H9 (cell line): ENCODE measurements around the gene FOXN1. TPM values are rescaled to one million over a fixed set of nuclear protein-coding genes. Genes with fewer than 3 reads are reported as not detected.

Experiments used
- DNase-seq: peaks from one replicate; pipeline ENCODE4 v3.0.0-alpha.2; 2017
- H2AFZ ChIP-seq: one replicate; pipeline ENCODE4 v1.6.1; 2013; ENCODE audit warnings: mild to moderate bottlenecking, low read length, control low read depth, moderate library complexity
- H2AK5ac ChIP-seq: 2 replicates; pipeline ENCODE4 v1.6.1; 2013; ENCODE audit warnings: low read length, control low read depth, mixed read lengths; ENCODE audit not compliant: insufficient read length
- H2BK120ac ChIP-seq: one replicate; pipeline ENCODE4 v1.6.1; 2013; ENCODE audit warnings: low read depth, mild to moderate bottlenecking, low read length, control low read depth, inconsistent platforms; ENCODE audit not compliant: poor library complexity, severe bottlenecking
- H2BK12ac ChIP-seq: 2 replicates; pipeline ENCODE4 v1.6.1; 2013; ENCODE audit warnings: low read length, control low read depth, mixed read lengths, low read depth; ENCODE audit not compliant: insufficient read length
- H2BK15ac ChIP-seq: 2 replicates; pipeline ENCODE4 v1.6.1; 2013; ENCODE audit warnings: low read depth, low read length, control low read depth
- H2BK20ac ChIP-seq: one replicate; pipeline ENCODE4 v1.6.1; 2013; ENCODE audit warnings: low read depth, mild to moderate bottlenecking, low read length, control low read depth, inconsistent platforms; ENCODE audit not compliant: poor library complexity, severe bottlenecking
- H2BK5ac ChIP-seq: 2 replicates; pipeline ENCODE4 v1.6.1; 2013; ENCODE audit warnings: low read length, control low read depth, mixed read lengths; ENCODE audit not compliant: insufficient read length
- H3K14ac ChIP-seq: 2 replicates; pipeline ENCODE4 v1.6.1; 2013; ENCODE audit warnings: low read length, control low read depth; ENCODE audit not compliant: insufficient read depth
- H3K18ac ChIP-seq: 2 replicates; pipeline ENCODE4 v1.6.1; 2013; ENCODE audit warnings: low read depth, mild to moderate bottlenecking, mixed read lengths, low read length, control low read depth; ENCODE audit not compliant: insufficient read length
- H3K23ac ChIP-seq: 2 replicates; pipeline ENCODE4 v1.6.1; 2013; ENCODE audit warnings: low read length, control low read depth, mixed read lengths, low read depth; ENCODE audit not compliant: insufficient read length
- H3K23me2 ChIP-seq: 2 replicates; pipeline ENCODE4 v1.6.1; 2013; ENCODE audit warnings: low read depth, mild to moderate bottlenecking, mixed read lengths, low read length, control low read depth; ENCODE audit not compliant: insufficient read length, poor library complexity, severe bottlenecking
- H3K27ac ChIP-seq: 2 replicates; pipeline ENCODE4 v1.5.1; 2013; ENCODE audit warnings: low read length, control low read depth, mixed read lengths, low read depth; ENCODE audit not compliant: insufficient read length
- H3K27me3 ChIP-seq: 2 replicates; pipeline ENCODE4 v1.6.1; 2013; ENCODE audit warnings: low read length, control low read depth, inconsistent platforms; ENCODE audit not compliant: insufficient read depth
- H3K4ac ChIP-seq: 2 replicates; pipeline ENCODE4 v1.6.1; 2013; ENCODE audit warnings: low read depth, mild to moderate bottlenecking, control low read depth, inconsistent platforms, low read length, moderate library complexity
- H3K4me1 ChIP-seq: 2 replicates; pipeline ENCODE4 v1.6.1; 2013; ENCODE audit warnings: low read length, control low read depth, inconsistent platforms; ENCODE audit not compliant: insufficient read depth
- H3K4me2 ChIP-seq: 2 replicates; pipeline ENCODE4 v1.6.1; 2013; ENCODE audit warnings: low read length, control low read depth, mixed read lengths; ENCODE audit not compliant: insufficient read length, insufficient read depth
- H3K56ac ChIP-seq: 2 replicates; pipeline ENCODE4 v1.6.1; 2013; ENCODE audit warnings: low read depth, mild to moderate bottlenecking, mixed read lengths, low read length, control low read depth; ENCODE audit not compliant: insufficient read length
- H3K79me1 ChIP-seq: 2 replicates; pipeline ENCODE4 v1.6.1; 2013; ENCODE audit warnings: low read depth, mild to moderate bottlenecking, moderate library complexity, low read length, control low read depth, inconsistent platforms; ENCODE audit not compliant: insufficient read depth, poor library complexity, severe bottlenecking
- H3K79me2 ChIP-seq: 2 replicates; pipeline ENCODE4 v1.6.1; 2013; ENCODE audit warnings: low read length, control low read depth, inconsistent platforms; ENCODE audit not compliant: insufficient read depth
- H3K9ac ChIP-seq: 2 replicates; pipeline ENCODE4 v1.6.1; 2013; ENCODE audit warnings: low read length, control low read depth, mixed read lengths; ENCODE audit not compliant: insufficient read length; ENCODE audit errors: extremely low read depth
- H3K9me3 ChIP-seq: one replicate; pipeline ENCODE4 v1.6.1; 2013; ENCODE audit warnings: low read depth, low read length, inconsistent platforms; ENCODE audit not compliant: control insufficient read depth
- H3T11ph ChIP-seq: one replicate; pipeline ENCODE4 v1.6.1; 2013; ENCODE audit warnings: mild to moderate bottlenecking, low read length, control low read depth, inconsistent platforms
- H4K20me1 ChIP-seq: one replicate; pipeline ENCODE4 v1.6.1; 2013; ENCODE audit not compliant: control insufficient read depth, insufficient read length, insufficient read depth
- H4K5ac ChIP-seq: 2 replicates; pipeline ENCODE4 v1.6.1; 2013; ENCODE audit warnings: low read depth, mild to moderate bottlenecking, mixed read lengths, low read length, control low read depth; ENCODE audit not compliant: insufficient read length
- H4K8ac ChIP-seq: replicated peaks from 2 replicates; pipeline ENCODE4 v1.6.1; 2013; ENCODE audit warnings: low read length, control low read depth, mixed read lengths, low read depth; ENCODE audit not compliant: insufficient read length
- H4K91ac ChIP-seq: 2 replicates; pipeline ENCODE4 v1.6.1; 2013; ENCODE audit warnings: low read depth, mild to moderate bottlenecking, moderate library complexity, mixed read lengths, low read length, control low read depth; ENCODE audit not compliant: insufficient read length
- H3K27ac Mint-ChIP-seq, 3 experiments: 2 replicates in 2 of 3; 3 replicates in 1 of 3; pipeline ENCODE4 v1.8.0; 2020 to 2021; ENCODE audit warnings: mixed read lengths in 3 of 3, mild to moderate bottlenecking in 1 of 3, moderate library complexity in 1 of 3
- H3K27me3 Mint-ChIP-seq: 2 replicates; pipeline ENCODE4 v1.8.0; 2021; ENCODE audit warnings: low read depth, mild to moderate bottlenecking, moderate library complexity, mixed read lengths
- H3K36me3 Mint-ChIP-seq, 3 experiments: 2 replicates in 2 of 3; 3 replicates in 1 of 3; pipeline ENCODE4 v1.8.0; 2020 to 2021; ENCODE audit warnings: low read depth in 3 of 3, mixed read lengths in 3 of 3; ENCODE audit not compliant: insufficient read depth in 1 of 3
- H3K4me1 Mint-ChIP-seq, 2 experiments: 2 replicates each; pipeline ENCODE4 v1.8.0; 2020; ENCODE audit warnings: mixed read lengths in 2 of 2
- H3K4me3 Mint-ChIP-seq, 2 experiments: 2 replicates in 1 of 2; 3 replicates in 1 of 2; pipeline ENCODE4 v1.8.0; 2020 to 2021; ENCODE audit warnings: mild to moderate bottlenecking in 2 of 2, mixed read lengths in 2 of 2, moderate library complexity in 1 of 2
- H3K9me3 Mint-ChIP-seq, 2 experiments: 2 replicates in 1 of 2; 3 replicates in 1 of 2; pipeline ENCODE4 v1.8.0; 2020; ENCODE audit warnings: mild to moderate bottlenecking in 2 of 2, mixed read lengths in 2 of 2, moderate library complexity in 1 of 2
- whole genome bisulfite sequencing: extraction: QIAGEN DNeasy Blood & Tissue Kit; methylation state at CpG from one replicate; pipeline ENCODE4 v1.1.7; 2013; ENCODE audit warnings: missing lambda C conversion rate, low lambda C conversion rate, mixed read lengths; ENCODE audit not compliant: insufficient read length; ENCODE audit errors: extremely low coverage; 5-methylcytosine and 5-hydroxymethylcytosine counted together
- total RNA-seq: library from RNA; stranded (reverse); gene quantifications from 2 replicates; pipeline ENCODE4 v1.2.1, GENCODE V29; 2021
- TF ChIP-seq, protein P1 (sequence below): fragments of 200-600 bp; sonication (generic); conservative IDR thresholded peaks from 3 replicates; pipeline ENCODE4 v1.8.0; 2021; ENCODE audit warnings: antibody characterized with exemption, mild to moderate bottlenecking

The FOXN1 gene
- total RNA-seq, 1 experiment from 2014 or later = not detected

- H3K27ac Mint-ChIP-seq = no peak overlapping the region
- no peak overlapping the region for H3K4ac ChIP-seq
- no peak overlapping the region for H3T11ph ChIP-seq
- no peak overlapping the region for H3K23ac ChIP-seq
- H4K91ac ChIP-seq = no peak overlapping the region
- no peaks in the 10 kb centered on the region for H4K20me1 ChIP-seq
- H2AK5ac ChIP-seq = no peak overlapping the region
- no peak overlapping the region for H3K4me2 ChIP-seq
- no peak overlapping the region for H2AFZ ChIP-seq
- TF ChIP-seq, protein P1, sequence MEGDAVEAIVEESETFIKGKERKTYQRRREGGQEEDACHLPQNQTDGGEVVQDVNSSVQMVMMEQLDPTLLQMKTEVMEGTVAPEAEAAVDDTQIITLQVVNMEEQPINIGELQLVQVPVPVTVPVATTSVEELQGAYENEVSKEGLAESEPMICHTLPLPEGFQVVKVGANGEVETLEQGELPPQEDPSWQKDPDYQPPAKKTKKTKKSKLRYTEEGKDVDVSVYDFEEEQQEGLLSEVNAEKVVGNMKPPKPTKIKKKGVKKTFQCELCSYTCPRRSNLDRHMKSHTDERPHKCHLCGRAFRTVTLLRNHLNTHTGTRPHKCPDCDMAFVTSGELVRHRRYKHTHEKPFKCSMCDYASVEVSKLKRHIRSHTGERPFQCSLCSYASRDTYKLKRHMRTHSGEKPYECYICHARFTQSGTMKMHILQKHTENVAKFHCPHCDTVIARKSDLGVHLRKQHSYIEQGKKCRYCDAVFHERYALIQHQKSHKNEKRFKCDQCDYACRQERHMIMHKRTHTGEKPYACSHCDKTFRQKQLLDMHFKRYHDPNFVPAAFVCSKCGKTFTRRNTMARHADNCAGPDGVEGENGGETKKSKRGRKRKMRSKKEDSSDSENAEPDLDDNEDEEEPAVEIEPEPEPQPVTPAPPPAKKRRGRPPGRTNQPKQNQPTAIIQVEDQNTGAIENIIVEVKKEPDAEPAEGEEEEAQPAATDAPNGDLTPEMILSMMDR = no peak
- no peak overlapping the region for H3K9ac ChIP-seq
- H2BK5ac ChIP-seq = no peak overlapping the region
- H3K79me2 ChIP-seq = no peaks in the 10 kb centered on the region
- H4K5ac ChIP-seq = no peak overlapping the region
- H2BK15ac ChIP-seq = no peak overlapping the region
- no peak overlapping the region; the same call in 1 of the 2 replicates for H3K14ac ChIP-seq
- peaks cover 3% of the 10 kb centered on the region for H3K27me3 Mint-ChIP-seq
- no peaks in the 10 kb centered on the region for H3K23me2 ChIP-seq
- no peaks in the 10 kb centered on the region for H3K9me3 Mint-ChIP-seq
- H2BK120ac ChIP-seq = no peak overlapping the region
- no peak for DNase-seq
- no peaks in the 10 kb centered on the region for H3K79me1 ChIP-seq
- H2BK12ac ChIP-seq = no peak overlapping the region
- no peak overlapping the region for H4K8ac ChIP-seq
- H3K4me1 ChIP-seq = peaks cover 2% of the 10 kb centered on the region; the same call in 1 of the 2 replicates
- no peaks in the 10 kb centered on the region for H3K27me3 ChIP-seq
- peaks cover 18 to 40% of the 10 kb centered on the region in 2 experiments for H3K4me1 Mint-ChIP-seq
- no peaks in the 10 kb centered on the region for H3K9me3 ChIP-seq
- H3K36me3 Mint-ChIP-seq = no peaks in the 10 kb centered on the region; a peak in 1 of 7 replicates
- no peak overlapping the region for H3K4me3 Mint-ChIP-seq
- H3K18ac ChIP-seq = no peak overlapping the region
- H3K27ac ChIP-seq = no peak overlapping the region
- no peak overlapping the region for H2BK20ac ChIP-seq
- WGBS = no CpG with 5 or more reads among the region's 9 CpGs
- H3K56ac ChIP-seq = no peak overlapping the region
Measured at GRCh38 chr17:28499364-28499664, 6.8 kb upstream of the FOXN1 start.
